Measurements from ENCODE around the gene SLC4A9.
A peak's percentile ranks its signal among the peaks of the same experiment; 100 is the strongest.
"Not testable (repeated sequence)": the region's sequence is repeated elsewhere in the genome, so short reads cannot be mapped to it uniquely, and the experiment has no call there.

SLC4A9 gene

DNA sequence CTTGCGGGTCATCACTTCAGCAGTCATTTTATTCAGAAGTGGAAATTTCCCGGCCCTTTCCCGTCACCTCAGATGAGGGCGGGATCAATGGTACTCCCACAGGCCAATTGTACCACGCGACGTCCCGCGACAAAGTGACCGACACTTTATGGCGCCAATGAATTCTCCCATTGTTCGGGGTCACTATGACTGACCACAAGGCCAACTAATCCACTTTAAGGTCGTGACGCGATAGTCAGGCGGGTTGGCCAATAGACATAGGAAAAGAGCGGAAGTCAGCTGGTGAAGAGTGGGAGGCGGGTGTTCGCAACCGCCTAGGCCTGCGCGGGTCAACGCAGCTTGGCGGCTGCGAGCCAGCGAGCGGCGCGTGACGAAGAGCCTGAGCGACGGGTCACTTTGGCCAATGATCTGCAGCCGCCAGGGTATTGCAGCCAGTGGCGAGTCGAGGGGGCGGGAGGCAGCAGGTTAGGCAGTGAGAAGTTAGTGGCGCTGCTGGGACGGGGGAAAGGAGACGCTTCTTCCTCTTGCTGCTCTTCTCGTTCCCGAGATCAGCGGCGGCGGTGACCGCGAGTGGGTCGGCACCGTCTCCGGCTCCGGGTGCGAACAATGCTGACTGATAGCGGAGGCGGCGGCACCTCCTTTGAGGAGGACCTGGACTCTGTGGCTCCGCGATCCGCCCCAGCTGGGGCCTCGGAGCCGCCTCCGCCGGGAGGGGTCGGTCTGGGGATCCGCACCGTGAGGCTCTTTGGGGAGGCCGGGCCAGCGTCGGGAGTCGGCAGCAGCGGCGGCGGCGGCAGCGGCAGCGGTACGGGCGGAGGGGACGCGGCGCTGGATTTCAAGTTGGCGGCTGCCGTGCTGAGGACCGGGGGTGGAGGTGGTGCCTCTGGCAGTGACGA lies 41.6 kb downstream of the SLC4A9 start, which contains the start of gene ANKHD1:
ANKHD1 (plus strand) TSS at position 472 of the 896 bp plus-strand sequence; CDS start at position 607, 135 bp downstream.
- peak; percentile 95 for DNase-seq (ENCODE audit: low spot score)

DNA sequence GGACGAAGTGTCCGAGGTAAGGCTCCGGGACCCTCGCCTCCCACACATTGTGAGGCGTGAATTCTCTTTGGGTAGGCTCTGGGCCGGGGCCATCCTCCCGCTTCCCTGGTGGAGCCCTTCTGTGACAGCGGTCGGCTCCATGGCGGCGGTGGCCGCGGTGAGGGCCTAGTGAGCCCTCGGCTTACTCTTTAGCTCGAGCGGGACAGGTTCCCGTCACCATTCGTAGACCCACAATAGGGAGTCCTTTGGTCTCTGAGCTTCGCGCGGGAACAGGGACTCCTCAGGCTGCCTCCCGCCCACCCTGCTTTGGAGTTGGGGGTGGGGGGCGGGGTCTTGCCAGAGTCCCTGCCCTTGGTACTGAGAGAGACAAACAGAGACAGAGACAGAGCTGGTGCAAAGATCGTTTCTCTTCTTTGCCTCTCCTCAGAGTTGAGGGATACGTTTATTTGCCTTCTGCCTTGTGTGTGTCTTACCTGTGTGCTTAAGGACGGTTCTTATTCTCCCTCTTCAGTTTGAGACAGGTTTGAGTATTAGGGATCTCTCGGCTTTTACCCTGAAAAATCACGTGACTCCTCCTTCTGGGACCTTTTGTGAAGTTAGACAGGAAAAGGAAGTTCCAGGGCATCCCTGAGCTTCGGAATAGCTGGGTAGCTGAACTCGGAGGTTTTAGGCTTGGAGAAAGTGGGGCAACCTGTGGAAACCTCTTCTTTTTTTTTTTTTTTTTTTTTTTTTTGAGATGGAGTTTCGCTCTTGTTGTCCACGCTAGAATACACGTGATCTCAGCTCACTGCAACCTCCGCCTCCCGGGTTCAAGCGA lies 42.5 kb downstream of the SLC4A9 start:
- peak; percentile 5 for DNase-seq (ENCODE audit: low spot score)

DNA sequence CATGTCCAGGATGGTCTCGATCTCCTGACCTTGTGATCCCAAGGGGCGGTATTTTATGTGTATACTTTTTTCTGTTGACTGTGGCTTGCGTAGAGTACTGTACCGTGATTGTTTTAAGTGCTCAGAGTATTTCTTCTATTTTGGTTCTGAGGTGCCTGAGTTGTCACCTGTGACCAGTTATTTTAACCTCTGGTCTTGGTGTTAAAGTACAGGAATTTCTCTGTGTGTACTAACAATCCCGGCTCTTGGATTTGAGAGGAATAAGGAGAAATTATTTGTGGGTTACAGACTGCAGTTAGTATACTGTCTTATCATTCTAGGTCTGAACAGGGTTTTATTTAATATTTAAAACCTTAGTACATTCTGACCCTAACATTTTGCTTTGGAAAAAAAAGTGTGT lies 43.6 kb downstream of the SLC4A9 start:
- DNase-seq (ENCODE audit: low spot score): no peak

DNA sequence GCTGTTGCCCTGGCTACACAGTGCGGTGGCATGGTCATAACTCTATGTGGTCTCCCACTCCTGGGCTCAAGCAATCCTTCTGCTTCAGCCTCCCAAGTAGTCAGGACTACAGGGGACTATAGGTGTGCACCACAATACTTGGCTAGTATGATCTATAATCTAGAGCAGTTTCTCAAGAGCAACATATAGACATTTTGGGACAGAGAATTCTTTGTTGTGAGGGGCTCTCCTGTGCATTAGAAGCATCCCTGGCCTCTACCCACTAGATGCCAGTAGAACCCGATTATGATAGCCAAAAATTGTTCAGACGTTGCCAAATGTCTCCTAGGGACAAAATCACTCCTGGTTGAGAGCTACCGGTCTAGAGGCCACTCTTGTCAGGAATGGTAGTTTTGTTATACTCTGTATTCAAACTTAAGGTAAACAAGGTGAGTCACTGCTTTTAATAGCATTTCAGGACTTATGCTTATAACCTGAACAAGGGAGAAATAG lies 48.8 kb downstream of the SLC4A9 start:
- no peak for DNase-seq (ENCODE audit: low spot score)

DNA sequence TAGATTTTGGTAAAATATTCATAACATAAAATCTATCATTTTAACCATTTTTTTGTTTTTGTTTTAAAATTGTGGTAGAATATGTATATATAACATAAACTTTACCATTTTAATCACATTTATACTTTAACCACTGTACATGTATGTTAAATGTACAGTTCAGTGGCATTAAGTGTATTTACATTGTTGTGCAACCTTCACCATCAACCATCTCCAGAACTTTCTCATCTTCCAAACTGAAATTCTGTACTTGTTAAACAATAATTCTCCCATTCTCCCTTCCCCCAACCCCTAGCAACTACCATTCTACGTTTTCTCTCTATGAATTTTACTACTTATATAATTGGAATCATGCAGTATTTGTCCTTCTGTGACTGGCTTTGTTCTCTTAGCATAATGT lies 53.2 kb downstream of the SLC4A9 start:
- DNase-seq (ENCODE audit: low spot score): no peak

DNA sequence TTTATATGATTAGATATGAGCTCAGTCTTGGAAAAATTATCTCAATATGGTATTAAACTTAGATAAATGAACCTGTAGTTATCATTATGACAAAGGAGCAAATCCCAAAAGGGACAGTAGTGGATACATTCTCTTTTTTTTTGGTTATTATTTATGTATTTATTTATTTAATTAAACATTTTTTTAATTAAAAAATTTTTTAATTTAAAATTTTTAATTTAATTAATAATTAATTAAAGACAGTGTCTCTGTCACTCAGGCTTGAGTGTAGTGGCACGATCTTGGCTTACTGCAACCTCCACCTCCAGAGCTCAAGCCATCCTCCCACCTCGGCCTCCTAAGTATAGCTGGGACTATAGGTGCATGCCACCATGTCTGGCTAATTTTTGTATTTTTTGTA lies 57.2 kb downstream of the SLC4A9 start:
- no peak for DNase-seq (ENCODE audit: low spot score)

DNA sequence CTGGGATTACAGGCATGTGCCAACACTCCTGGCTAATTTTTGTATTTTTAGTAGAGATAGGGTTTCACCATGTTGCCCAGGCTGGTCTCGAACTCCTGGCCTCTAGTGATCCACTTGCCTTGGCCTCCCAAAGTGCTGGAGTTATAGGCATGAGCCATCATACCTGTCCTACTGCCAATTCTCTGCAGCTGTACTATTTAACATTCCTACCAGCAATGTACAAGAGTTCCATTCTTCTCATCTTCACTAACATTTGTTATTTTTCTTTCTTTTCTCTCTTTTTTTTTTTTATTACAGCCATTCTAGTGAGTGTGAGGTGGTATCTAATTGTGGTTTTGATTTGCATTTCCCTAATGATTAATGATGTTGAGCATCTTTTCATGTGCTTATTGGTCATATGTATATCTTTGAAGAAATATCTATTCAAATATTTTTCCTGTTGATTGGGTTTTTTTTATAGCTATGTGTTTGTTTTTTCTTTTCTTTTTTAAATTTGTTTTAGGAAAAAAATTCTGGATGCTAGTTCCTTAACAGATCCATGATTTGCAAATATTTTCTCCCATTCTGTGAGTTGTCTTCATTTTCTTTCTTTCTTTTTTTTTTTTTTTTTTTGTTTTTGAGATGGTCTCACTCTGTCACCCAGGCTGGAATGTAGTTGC lies 59.0 kb downstream of the SLC4A9 start:
- DNase-seq (ENCODE audit: low spot score): no peak

DNA sequence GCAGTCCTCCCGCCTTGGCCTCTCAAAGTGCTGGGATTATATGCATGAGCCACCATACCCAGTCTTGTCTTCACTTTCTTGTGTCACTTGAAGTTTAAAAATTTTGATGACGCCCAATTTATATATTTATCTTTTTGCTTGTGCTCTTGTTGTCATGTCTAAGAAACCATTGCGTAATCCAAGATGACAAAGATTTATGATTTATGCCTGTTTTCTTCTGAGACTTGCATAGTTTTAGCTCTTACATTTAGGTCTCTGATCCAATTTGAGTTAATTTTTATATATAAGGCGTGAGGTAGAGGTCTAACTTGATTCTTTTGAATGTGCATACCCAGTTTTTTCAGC lies 60.2 kb downstream of the SLC4A9 start:
- no peak for DNase-seq (ENCODE audit: low spot score)

DNA sequence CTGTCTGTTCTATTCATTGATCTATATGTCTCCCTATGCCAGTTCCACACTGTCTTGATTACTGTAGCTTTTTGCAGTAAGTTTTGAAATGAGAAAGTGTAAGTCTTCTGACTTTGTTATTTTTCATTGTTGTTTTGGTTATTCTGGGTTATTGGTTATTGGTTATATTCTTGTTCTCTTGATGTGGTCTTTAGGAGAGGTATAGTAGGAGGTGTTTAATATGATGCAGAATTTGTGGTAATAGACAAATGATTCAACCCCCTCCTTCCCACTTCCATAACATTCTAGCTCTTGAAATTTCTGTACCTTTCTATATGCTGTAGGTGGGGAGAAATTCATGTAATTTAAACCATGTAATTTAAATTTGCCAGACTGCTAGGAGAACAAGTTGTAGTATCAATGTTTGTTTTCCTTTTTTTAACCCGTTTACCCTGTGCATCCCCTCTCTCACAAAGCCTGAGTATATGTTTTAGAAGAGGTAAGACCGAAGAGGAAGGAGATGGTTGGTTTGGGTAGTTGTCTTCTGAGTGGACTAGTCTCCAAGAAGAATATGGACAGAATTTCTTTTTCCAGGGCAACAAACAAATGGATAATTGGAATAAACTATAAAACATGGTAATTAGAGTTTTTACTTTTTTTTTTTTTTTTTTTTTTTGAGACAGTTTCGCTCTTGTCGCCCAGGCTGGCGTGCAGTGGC lies 60.8 kb downstream of the SLC4A9 start:
- no peak for DNase-seq (ENCODE audit: low spot score)

DNA sequence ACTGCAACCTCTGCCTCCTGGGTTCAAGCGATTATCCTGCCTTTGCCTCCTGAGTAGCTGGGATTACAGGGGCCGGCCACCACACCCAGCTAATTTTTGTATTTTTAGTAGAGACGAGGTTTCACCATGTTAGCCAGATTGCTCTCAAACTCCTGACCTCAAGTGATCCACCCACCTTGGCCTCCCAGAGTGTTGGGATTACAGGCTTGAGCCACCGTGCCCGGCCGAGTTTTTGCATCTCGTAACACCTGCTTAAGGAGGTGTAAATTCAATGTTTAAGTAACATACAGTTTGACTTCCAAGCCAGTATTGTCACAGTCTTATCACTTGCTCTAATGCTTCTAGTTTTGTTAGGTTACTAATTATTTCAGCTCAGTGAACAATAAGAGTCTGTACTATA lies 61.4 kb downstream of the SLC4A9 start:
- DNase-seq (ENCODE audit: low spot score): not testable (repeated sequence)

DNA sequence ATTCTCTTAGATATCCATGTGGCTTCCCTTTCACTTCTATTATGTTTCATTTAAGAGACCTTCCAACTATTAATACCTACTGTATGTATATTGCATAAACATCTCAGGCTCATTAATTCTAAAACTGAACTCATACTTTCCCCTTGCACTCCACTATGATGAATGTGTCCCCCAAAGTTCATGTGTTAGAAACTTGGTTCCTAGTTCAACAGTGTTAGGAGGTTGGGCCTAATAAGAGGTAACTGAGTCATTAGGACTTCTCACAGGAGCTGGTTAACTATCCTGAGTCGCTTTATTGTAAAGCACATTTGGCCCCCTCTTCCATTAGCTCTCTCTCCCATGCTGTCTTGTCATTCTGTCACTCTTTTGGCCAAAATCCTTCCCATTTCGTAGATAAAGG lies 63.6 kb downstream of the SLC4A9 start:
- no peak for DNase-seq (ENCODE audit: low spot score)

DNA sequence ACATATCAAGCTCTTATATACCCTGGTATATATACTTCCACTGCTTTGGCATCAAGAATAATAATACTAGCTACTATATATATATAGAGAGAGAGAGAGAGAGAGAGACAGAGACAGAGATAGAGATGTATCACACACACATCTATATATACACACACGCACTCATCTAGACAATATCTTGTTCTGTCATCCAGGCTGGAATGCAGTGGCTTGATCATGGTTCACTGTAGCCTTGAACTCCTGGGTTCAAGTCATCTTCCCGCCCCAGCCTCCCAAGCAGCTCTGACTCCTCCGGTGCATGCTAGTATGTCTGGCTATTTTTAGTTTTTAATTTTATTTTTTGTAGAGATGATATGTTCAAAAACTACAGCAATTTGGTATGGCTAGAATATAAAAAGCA lies 64.1 kb downstream of the SLC4A9 start:
- no peak for DNase-seq (ENCODE audit: low spot score)

Data from COLO829 (cell line).